Smooth muscle cell (in vitro differentiated cells): ENCODE data around the gene SCAMP3. TPM values are rescaled to one million over a fixed set of nuclear protein-coding genes. Genes with fewer than 3 reads are reported as not detected.
"Not testable (repeated sequence)": the region's sequence is repeated elsewhere in the genome, so short reads cannot be mapped to it uniquely, and the experiment has no call there.

Experiments
- DNase-seq: peaks from one replicate; lab custom pipeline; 2025; ENCODE audit not compliant: unreplicated experiment; lab: John Stamatoyannopoulos, UW
- H2AFZ ChIP-seq: fragments of 200-600 bp; sonication (generic); 2 replicates; pipeline ENCODE4 v1.6.0; 2016; ENCODE audit warnings: antibody characterized with exemption, low read depth, mild to moderate bottlenecking
- H3F3A ChIP-seq: fragments of 200-600 bp; sonication (generic); 2 replicates; pipeline ENCODE4 v1.6.0; 2017; ENCODE audit warnings: antibody characterized with exemption, low read depth
- H3K27ac ChIP-seq: fragments of 200-600 bp; sonication (generic); 2 replicates; pipeline ENCODE4 v1.5.1; 2016; ENCODE audit warnings: low read depth, mild to moderate bottlenecking
- H3K27me3 ChIP-seq: fragments of 200-600 bp; sonication (generic); 2 replicates; pipeline ENCODE4 v1.6.1; 2016; ENCODE audit warnings: low read depth, mild to moderate bottlenecking
- H3K36me3 ChIP-seq: fragments of 200-600 bp; sonication (generic); 2 replicates; pipeline ENCODE4 v1.5.1; 2016; ENCODE audit warnings: low read depth
- H3K4me1 ChIP-seq: fragments of 200-600 bp; sonication (generic); 2 replicates; pipeline ENCODE4 v1.5.1; 2016; ENCODE audit warnings: low read depth
- H3K4me2 ChIP-seq: fragments of 200-600 bp; sonication (generic); 2 replicates; pipeline ENCODE4 v1.6.0; 2016; ENCODE audit warnings: mild to moderate bottlenecking
- H3K4me3 ChIP-seq: fragments of 200-600 bp; sonication (generic); 2 replicates; pipeline ENCODE4 v1.5.1; 2016; ENCODE audit warnings: mild to moderate bottlenecking
- H3K79me2 ChIP-seq: fragments of 200-600 bp; sonication (generic); 2 replicates; pipeline ENCODE4 v1.6.0; 2016; ENCODE audit warnings: low read depth, mild to moderate bottlenecking
- H3K9ac ChIP-seq: fragments of 200-600 bp; sonication (generic); 2 replicates; pipeline ENCODE4 v1.6.0; 2016; ENCODE audit warnings: low read depth
- H3K9me3 ChIP-seq: fragments of 200-600 bp; sonication (generic); replicated peaks from 2 replicates; pipeline ENCODE4 v1.5.1; 2016; ENCODE audit warnings: low read depth
- H4K20me1 ChIP-seq: fragments of 200-600 bp; sonication (generic); 2 replicates; pipeline ENCODE4 v1.6.0; 2016; ENCODE audit warnings: low read depth
- WGBS: methylation state at CpG from one replicate; pipeline ENCODE4 v1.1.7; 2016; ENCODE audit warnings: low lambda C conversion rate; 5-methylcytosine and 5-hydroxymethylcytosine counted together
- polyA plus RNA-seq: library from polyadenylated mRNA; unstranded; fragments of >200 nt; fragmentation: Nextera tagmentation; extraction: Ambion mirVana; gene quantifications from 2 replicates; pipeline ENCODE4 v1.2.1, GENCODE V29; 2016
- total RNA-seq: library from RNA; depleted of rRNA; stranded (reverse); fragments of >200 nt; gene quantifications from 2 replicates; pipeline ENCODE4 v1.2.3, GENCODE V29; 2014
- TF ChIP-seq, protein P1 (sequence below): fragments of 200-600 bp; sonication (generic); IDR thresholded peaks from 2 replicates; pipeline ENCODE4 v1.5.1; 2017; ENCODE audit warnings: borderline replicate concordance, mild to moderate bottlenecking, antibody characterized with exemption; ENCODE audit not compliant: insufficient read depth, poor library complexity, severe bottlenecking

Gene SCAMP3
- total and polyA plus RNA-seq, 2 experiments from 2014 or later: 51.4 to 118 TPM

DNA sequence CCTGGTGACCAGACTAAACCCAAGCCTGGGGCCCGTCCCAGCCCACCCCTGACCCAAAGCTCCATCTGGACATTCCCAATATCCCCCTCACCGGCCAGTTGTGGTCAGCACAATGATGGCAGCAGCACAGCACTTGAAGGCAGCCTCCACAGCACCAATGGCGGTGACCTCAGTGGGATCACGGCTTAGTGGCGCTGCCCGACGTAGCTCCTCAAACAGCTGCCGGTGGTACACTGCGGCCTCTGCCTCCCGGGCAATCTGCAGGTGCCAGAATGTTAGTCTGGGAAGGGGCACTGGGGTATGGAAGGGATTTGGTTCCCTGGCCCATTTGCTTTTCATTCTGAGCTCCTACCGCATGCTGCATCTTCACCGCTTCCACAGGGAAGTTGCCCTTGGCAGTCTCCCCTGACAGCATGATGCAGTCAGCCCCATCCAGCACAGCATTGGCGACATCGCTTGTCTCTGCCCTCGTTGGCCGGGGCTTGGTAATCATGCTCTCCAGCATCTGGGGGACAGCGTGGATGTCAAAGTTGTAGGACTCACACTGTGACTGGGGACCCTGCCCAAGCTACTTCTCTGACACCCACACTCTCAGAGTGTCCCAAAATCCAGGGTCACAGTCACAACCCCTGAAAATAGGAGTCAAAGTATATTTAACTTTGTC is 31.1 kb upstream of the SCAMP3 start:
- DNase-seq: no peak
- H3F3A ChIP-seq: no peaks in the 10 kb centered on the region
- H3K4me3 ChIP-seq: no peak overlapping the region
- TF ChIP-seq, protein P1, sequence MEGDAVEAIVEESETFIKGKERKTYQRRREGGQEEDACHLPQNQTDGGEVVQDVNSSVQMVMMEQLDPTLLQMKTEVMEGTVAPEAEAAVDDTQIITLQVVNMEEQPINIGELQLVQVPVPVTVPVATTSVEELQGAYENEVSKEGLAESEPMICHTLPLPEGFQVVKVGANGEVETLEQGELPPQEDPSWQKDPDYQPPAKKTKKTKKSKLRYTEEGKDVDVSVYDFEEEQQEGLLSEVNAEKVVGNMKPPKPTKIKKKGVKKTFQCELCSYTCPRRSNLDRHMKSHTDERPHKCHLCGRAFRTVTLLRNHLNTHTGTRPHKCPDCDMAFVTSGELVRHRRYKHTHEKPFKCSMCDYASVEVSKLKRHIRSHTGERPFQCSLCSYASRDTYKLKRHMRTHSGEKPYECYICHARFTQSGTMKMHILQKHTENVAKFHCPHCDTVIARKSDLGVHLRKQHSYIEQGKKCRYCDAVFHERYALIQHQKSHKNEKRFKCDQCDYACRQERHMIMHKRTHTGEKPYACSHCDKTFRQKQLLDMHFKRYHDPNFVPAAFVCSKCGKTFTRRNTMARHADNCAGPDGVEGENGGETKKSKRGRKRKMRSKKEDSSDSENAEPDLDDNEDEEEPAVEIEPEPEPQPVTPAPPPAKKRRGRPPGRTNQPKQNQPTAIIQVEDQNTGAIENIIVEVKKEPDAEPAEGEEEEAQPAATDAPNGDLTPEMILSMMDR: no peak
- H3K4me2 ChIP-seq: no peak overlapping the region
- no peak overlapping the region for H2AFZ ChIP-seq
- no peaks in the 10 kb centered on the region for H4K20me1 ChIP-seq
- H3K9me3 ChIP-seq: no peaks in the 10 kb centered on the region
- WGBS: 93% methylated on average over 17 of the region's 17 CpGs
- peaks cover 6% of the 10 kb centered on the region for H3K4me1 ChIP-seq
- no peaks in the 10 kb centered on the region for H3K36me3 ChIP-seq
- no peaks in the 10 kb centered on the region for H3K79me2 ChIP-seq
- H3K27ac ChIP-seq: no peak overlapping the region
- H3K27me3 ChIP-seq: peaks cover 48% of the 10 kb centered on the region
- H3K9ac ChIP-seq: no peak overlapping the region

DNA sequence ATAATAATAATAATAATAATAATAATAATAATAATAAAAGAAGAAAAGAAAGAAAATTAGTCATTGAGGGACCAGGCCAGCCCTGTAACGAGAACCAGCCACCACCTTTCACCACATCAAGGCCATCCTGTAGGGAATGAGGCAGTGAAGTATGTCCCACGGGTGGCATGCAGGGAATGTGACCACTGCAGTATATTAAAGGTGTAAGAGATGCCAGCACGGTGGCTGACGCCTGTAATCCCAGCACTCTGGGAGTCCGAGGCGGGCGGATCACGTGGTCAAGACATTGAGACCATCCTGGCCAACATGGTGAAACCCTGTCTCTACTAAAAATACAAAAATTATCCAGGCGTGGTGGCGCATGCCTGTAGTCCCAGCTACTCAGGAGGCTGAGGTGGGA is 28.8 kb upstream of the SCAMP3 start:
- WGBS: 85% methylated on average over 10 of the region's 10 CpGs
- H4K20me1 ChIP-seq, H3K27ac ChIP-seq, DNase-seq, H3K9me3 ChIP-seq, H3K9ac ChIP-seq, H3K79me2 ChIP-seq, H3K4me2 ChIP-seq, H3K36me3 ChIP-seq, H3K4me1 ChIP-seq, H3K4me3 ChIP-seq, H2AFZ ChIP-seq, H3F3A ChIP-seq: not testable (repeated sequence)
- H3K27me3 ChIP-seq: peaks cover 33% of the 10 kb centered on the region

DNA sequence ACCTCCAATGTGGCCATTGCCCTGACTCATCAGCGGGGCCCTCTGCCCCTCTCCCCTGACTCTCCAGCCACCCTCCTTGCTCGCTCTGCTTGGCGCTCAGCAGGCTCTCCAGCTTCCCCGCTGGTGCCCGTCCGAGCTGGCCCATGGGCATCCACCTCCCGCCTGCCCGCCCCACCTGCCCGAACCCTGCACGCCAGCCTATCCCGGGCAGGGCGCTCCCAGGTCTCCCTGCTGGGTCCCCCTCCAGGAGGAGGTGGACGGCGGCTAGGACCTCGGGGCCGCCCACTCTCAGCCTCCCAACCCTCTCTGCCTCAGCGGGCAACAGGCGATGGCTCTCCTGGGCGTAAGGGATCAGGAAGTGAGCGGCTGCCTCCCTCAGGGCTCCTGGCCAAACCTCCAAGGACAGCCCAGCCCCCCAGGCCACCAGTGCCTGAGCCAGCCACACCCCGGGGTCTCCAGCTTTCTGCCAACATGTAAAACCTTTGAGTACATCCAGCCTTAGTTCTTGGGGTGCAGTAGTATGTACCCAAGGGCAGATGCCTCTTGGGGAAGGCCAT is 25.9 kb upstream of the SCAMP3 start:
- H3K9me3 ChIP-seq: no peaks in the 10 kb centered on the region
- H3K4me3 ChIP-seq: no peak overlapping the region
- H3K4me1 ChIP-seq: no peaks in the 10 kb centered on the region
- no peak overlapping the region for H3K27ac ChIP-seq
- H3K27me3 ChIP-seq: peaks cover 4% of the 10 kb centered on the region
- H3K79me2 ChIP-seq: no peaks in the 10 kb centered on the region
- TF ChIP-seq, protein P1: no peak
- DNase-seq: no peak
- no peaks in the 10 kb centered on the region for H3K36me3 ChIP-seq
- H2AFZ ChIP-seq: no peak overlapping the region
- no peaks in the 10 kb centered on the region for H4K20me1 ChIP-seq
- 93% methylated on average over 21 of the region's 21 CpGs for WGBS
- no peak overlapping the region for H3K4me2 ChIP-seq
- no peak overlapping the region for H3K9ac ChIP-seq
- no peaks in the 10 kb centered on the region for H3F3A ChIP-seq

DNA sequence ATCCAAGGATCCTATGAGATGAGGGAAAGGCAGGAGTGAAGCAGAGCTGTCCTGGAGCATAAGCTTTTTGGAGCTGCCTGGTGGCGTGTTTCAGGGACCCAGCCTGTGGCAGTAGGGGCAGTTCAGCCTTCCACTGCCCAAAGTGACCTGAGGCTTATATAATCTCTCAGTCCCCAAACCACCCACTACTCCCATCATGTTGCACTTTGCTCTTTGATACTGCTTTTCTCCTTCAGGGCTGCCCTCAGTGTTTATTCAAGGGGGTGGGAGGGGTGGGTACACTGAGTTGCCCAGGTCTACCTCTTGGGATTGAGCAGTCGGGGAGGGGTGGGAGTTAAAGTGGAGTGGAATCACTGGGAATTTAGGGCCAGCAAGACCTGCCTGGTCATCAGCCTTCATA is 24.4 kb upstream of the SCAMP3 start:
- Histone ChIP-seq H3K36me3 (no peaks in the 10 kb centered on the region), H3K4me2 (no peak overlapping the region), H3K9me3 (no peaks in the 10 kb centered on the region), H3K4me1 (no peaks in the 10 kb centered on the region), H4K20me1 (no peaks in the 10 kb centered on the region), H2AFZ (no peak overlapping the region), H3K27ac (no peak overlapping the region), H3K9ac (no peak overlapping the region), H3K4me3 (no peak overlapping the region), H3F3A (no peaks in the 10 kb centered on the region), H3K79me2 (no peaks in the 10 kb centered on the region), H3K27me3 (no peaks in the 10 kb centered on the region)
- no peak for DNase-seq
- TF ChIP-seq, protein P1: no peak
- WGBS: 100% methylated on average over 2 of the region's 2 CpGs
